IPS-15b (cell line): ENCODE results near the gene SOX14.

ENCODE experiments used
- H3K27me3 ChIP-seq: one replicate; pipeline ENCODE4 v1.6.1; 2013; ENCODE audit warnings: low read length; ENCODE audit not compliant: control insufficient read depth, insufficient read depth
- H3K36me3 ChIP-seq: one replicate; pipeline ENCODE4 v1.6.1; 2013; ENCODE audit warnings: low read length; ENCODE audit not compliant: control insufficient read depth, insufficient read depth
- H3K4me1 ChIP-seq: one replicate; pipeline ENCODE4 v1.6.1; 2013; ENCODE audit warnings: mild to moderate bottlenecking, low read length; ENCODE audit not compliant: control insufficient read depth, insufficient read depth
- H3K4me3 ChIP-seq: one replicate; pipeline ENCODE4 v1.5.1; 2013; ENCODE audit warnings: low read depth, low read length
- H3K9ac ChIP-seq: one replicate; pipeline ENCODE4 v1.6.1; 2013; ENCODE audit warnings: low read depth, mild to moderate bottlenecking, low read length
- H3K9me3 ChIP-seq: one replicate; pipeline ENCODE4 v1.6.1; 2013; ENCODE audit warnings: mild to moderate bottlenecking, low read length; ENCODE audit not compliant: control insufficient read depth, insufficient read depth

Gene SOX14

GRCh38 chr3:137762674-137763593, 1.2 kb upstream of the SOX14 start:
- Histone ChIP-seq H3K4me3 (peak overlapping the region; percentile 37), H3K4me1 (peaks cover 24% of the 10 kb centered on the region), H3K9me3 (no peaks in the 10 kb centered on the region), H3K27me3 (peaks cover 94% of the 10 kb centered on the region), H3K9ac (no peak overlapping the region), H3K36me3 (no peaks in the 10 kb centered on the region)

- no peaks in the 10 kb centered on the region for H3K9me3 ChIP-seq
- H3K4me3 ChIP-seq, result peak overlapping the region; percentile 37
- no peak overlapping the region for H3K9ac ChIP-seq
- peaks cover 94% of the 10 kb centered on the region for H3K27me3 ChIP-seq
- no peaks in the 10 kb centered on the region for H3K36me3 ChIP-seq
- H3K4me1 ChIP-seq, result peaks cover 24% of the 10 kb centered on the region
These were observed 549 bp upstream of the SOX14 start for GRCh38 chr3:137763594-137763938.

DNA sequence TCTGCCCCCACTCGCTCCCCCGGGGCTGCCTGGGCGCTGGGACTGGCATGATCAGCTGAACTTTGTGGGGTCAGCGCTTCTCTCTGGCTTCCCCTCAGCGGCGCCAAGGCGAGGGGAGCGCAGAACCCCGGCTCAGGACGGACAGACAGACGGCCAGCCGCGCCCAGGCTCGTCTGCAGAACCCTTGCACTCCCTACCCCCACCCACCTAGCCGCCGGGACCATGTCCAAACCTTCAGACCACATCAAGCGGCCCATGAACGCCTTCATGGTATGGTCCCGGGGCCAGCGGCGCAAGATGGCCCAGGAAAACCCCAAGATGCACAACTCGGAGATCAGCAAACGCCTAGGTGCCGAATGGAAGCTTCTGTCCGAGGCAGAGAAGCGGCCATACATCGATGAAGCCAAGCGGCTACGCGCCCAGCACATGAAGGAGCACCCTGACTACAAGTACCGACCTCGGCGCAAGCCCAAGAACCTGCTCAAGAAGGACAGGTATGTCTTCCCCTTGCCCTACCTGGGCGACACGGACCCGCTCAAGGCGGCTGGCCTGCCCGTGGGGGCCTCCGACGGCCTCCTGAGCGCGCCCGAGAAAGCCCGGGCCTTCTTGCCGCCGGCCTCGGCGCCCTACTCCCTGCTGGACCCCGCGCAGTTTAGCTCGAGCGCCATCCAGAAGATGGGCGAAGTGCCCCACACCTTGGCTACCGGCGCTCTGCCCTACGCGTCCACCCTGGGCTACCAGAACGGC, 621 bp downstream of the SOX14 start:
- peaks cover 97% of the 10 kb centered on the region for H3K27me3 ChIP-seq
- H3K4me3 ChIP-seq, result peak overlapping the region; percentile 37
- peaks cover 30% of the 10 kb centered on the region for H3K4me1 ChIP-seq
- H3K36me3 ChIP-seq, result no peaks in the 10 kb centered on the region
- no peaks in the 10 kb centered on the region for H3K9me3 ChIP-seq
- no peak overlapping the region for H3K9ac ChIP-seq

GRCh38 chr3:137765310-137766033, 1.4 kb downstream of the SOX14 start:
- peaks cover 32% of the 10 kb centered on the region for H3K4me1 ChIP-seq
- no peaks in the 10 kb centered on the region for H3K9me3 ChIP-seq
- H3K4me3 ChIP-seq, result peak overlapping the region; percentile 35
- H3K27me3 ChIP-seq, result peaks cover 97% of the 10 kb centered on the region
- no peak overlapping the region for H3K9ac ChIP-seq
- H3K36me3 ChIP-seq, result no peaks in the 10 kb centered on the region

- Histone ChIP-seq H3K4me3 (peak overlapping the region; percentile 35), H3K4me1 (peaks cover 31% of the 10 kb centered on the region), H3K9me3 (no peaks in the 10 kb centered on the region), H3K36me3 (no peaks in the 10 kb centered on the region), H3K9ac (no peak overlapping the region), H3K27me3 (peaks cover 97% of the 10 kb centered on the region)
These were observed 2.1 kb downstream of the SOX14 start for GRCh38 chr3:137766041-137766875.

- H3K9ac ChIP-seq, result no peak overlapping the region
- H3K4me1 ChIP-seq, result peaks cover 28% of the 10 kb centered on the region
- peak overlapping the region; percentile 41 for H3K4me3 ChIP-seq
- H3K36me3 ChIP-seq, result no peaks in the 10 kb centered on the region
- no peaks in the 10 kb centered on the region for H3K9me3 ChIP-seq
- peaks cover 97% of the 10 kb centered on the region for H3K27me3 ChIP-seq
These were observed 2.9 kb downstream of the SOX14 start for GRCh38 chr3:137766876-137767537.

- peaks cover 24% of the 10 kb centered on the region for H3K4me1 ChIP-seq
- peaks cover 97% of the 10 kb centered on the region for H3K27me3 ChIP-seq
- H3K4me3 ChIP-seq, result peak overlapping the region; percentile 41
- no peaks in the 10 kb centered on the region for H3K9me3 ChIP-seq
- no peaks in the 10 kb centered on the region for H3K36me3 ChIP-seq
- no peak overlapping the region for H3K9ac ChIP-seq
These were observed 3.6 kb downstream of the SOX14 start for GRCh38 chr3:137767538-137768360.

- Histone ChIP-seq H3K9ac (no peak overlapping the region), H3K4me3 (peak overlapping the region; percentile 41), H3K36me3 (no peaks in the 10 kb centered on the region), H3K27me3 (peaks cover 97% of the 10 kb centered on the region), H3K4me1 (peaks cover 23% of the 10 kb centered on the region), H3K9me3 (no peaks in the 10 kb centered on the region)
These were observed 4.5 kb downstream of the SOX14 start for GRCh38 chr3:137768361-137769321.

GRCh38 chr3:137769322-137770065, 5.4 kb downstream of the SOX14 start:
- no peaks in the 10 kb centered on the region for H3K36me3 ChIP-seq
- H3K4me1 ChIP-seq, result peaks cover 23% of the 10 kb centered on the region
- peaks cover 98% of the 10 kb centered on the region for H3K27me3 ChIP-seq
- H3K9ac ChIP-seq, result no peak overlapping the region
- H3K4me3 ChIP-seq, result peak overlapping the region; percentile 41
- H3K9me3 ChIP-seq, result no peaks in the 10 kb centered on the region
